ENCODE results near the gene SND1.

Gene SND1

GRCh38 chr7:127941476-127942210 is 289.6 kb downstream of the SND1 start:
- Histone ChIP-seq H3K27ac (ENCODE audit: extremely low read depth, low read depth, low read length) (no peak overlapping the region), H3K36me3 (ENCODE audit: control insufficient read depth in 2 of 2, insufficient read depth in 1 of 2, low read length in 2 of 2) (peaks cover 0 to 6% of the 10 kb centered on the region in 2 experiments; a peak in 1 of 3 replicates), H3K9me3 (ENCODE audit: control insufficient read depth, insufficient read depth, low read depth, low read length) (no peaks in the 10 kb centered on the region), H3K4me3 (ENCODE audit: low read depth, low read length) (no peak overlapping the region), H3K4me1 (ENCODE audit: control insufficient read depth, insufficient read depth, low read length) (no peaks in the 10 kb centered on the region)
- CTCF ChIA-PET, result no interaction called here
- POLR2A ChIA-PET, result no interaction called here
- no peak for TF ChIP-seq OVOL3 (tag by site-specific recombination; IDR thresholded peaks at IDR 0.05)
- no peak for TF ChIP-seq ZNF350 (tag by site-specific recombination; IDR thresholded peaks at IDR 0.05)
- TF ChIP-seq ZNF10 (tag by site-specific recombination; IDR thresholded peaks at IDR 0.05), result no peak
- no peak for TF ChIP-seq WT1 (tag by site-specific recombination; IDR thresholded peaks at IDR 0.05)
- no peak for TF ChIP-seq SP2 (tag by site-specific recombination; IDR thresholded peaks at IDR 0.05)
- no peak for TF ChIP-seq ZBTB21 (tag by site-specific recombination; IDR thresholded peaks at IDR 0.05)
- no peak for TF ChIP-seq MZF1 (tag by site-specific recombination; IDR thresholded peaks at IDR 0.05; ENCODE audit: borderline replicate concordance)
- no peak for TF ChIP-seq ZNF157 (tag by site-specific recombination; IDR thresholded peaks at IDR 0.05)
- no peak for TF ChIP-seq ZNF426 (tag by site-specific recombination; IDR thresholded peaks at IDR 0.05)
- TF ChIP-seq MEIS1 (CRISPR knock-in tag; IDR thresholded peaks at IDR 0.05; ENCODE audit: borderline replicate concordance), result no peak
- TF ChIP-seq ZNF521 (tag by site-specific recombination; IDR thresholded peaks at IDR 0.05), result no peak
- no peak for TF ChIP-seq ZNF510 (tag by site-specific recombination; IDR thresholded peaks at IDR 0.05; ENCODE audit: insufficient replicate concordance)
- no peak for TF ChIP-seq TSHZ1 (tag by site-specific recombination; IDR thresholded peaks at IDR 0.05; ENCODE audit: borderline replicate concordance)
- no peak for TF ChIP-seq ZNF223 (tag by site-specific recombination; IDR thresholded peaks at IDR 0.05)
- no peak for TF ChIP-seq ZFP69B (tag by site-specific recombination; IDR thresholded peaks at IDR 0.05)
- no peak for TF ChIP-seq ZNF473 (tag by site-specific recombination; IDR thresholded peaks at IDR 0.05)

- CTCF ChIA-PET, result interaction anchor here (2.3 kb wide), 1 partner anchor 265 kb away, joined by 6 read pairs; no protein-coding TSS in a partner anchor
- POLR2A ChIA-PET, result no interaction called here
- Histone ChIP-seq H3K4me3 (ENCODE audit: low read depth, low read length) (no peak overlapping the region), H3K36me3 (ENCODE audit: control insufficient read depth in 2 of 2, insufficient read depth in 1 of 2, low read length in 2 of 2) (peaks cover 0 to 6% of the 10 kb centered on the region in 2 experiments; a peak in 1 of 3 replicates), H3K9me3 (ENCODE audit: control insufficient read depth, insufficient read depth, low read depth, low read length) (no peaks in the 10 kb centered on the region), H3K4me1 (ENCODE audit: control insufficient read depth, insufficient read depth, low read length) (no peaks in the 10 kb centered on the region), H3K27ac (ENCODE audit: extremely low read depth, low read depth, low read length) (no peak overlapping the region)
- TF ChIP-seq ZNF341 (tag by site-specific recombination; IDR thresholded peaks at IDR 0.05; ENCODE audit: low read depth) (peak; percentile 27; the same call in 1 of the 2 replicates), ZNF776 (tag by site-specific recombination; IDR thresholded peaks at IDR 0.05; ENCODE audit: borderline replicate concordance) (no peak), ZFHX2 (tag by site-specific recombination; conservative IDR thresholded peaks at IDR 0.05) (peak; percentile 24; the same call in 1 of the 2 replicates)
These were observed 291.8 kb downstream of the SND1 start for GRCh38 chr7:127943541-127944521.
